CD1c-positive myeloid dendritic cell (primary cell): ENCODE data around the gene ELAC2.
"Not testable (repeated sequence)": the region's sequence is repeated elsewhere in the genome, so short reads cannot be mapped to it uniquely, and the experiment has no call there.

Experiments used
- DNase-seq: peaks from one replicate; pipeline ENCODE4 v3.0.0-alpha.2; 2016; ENCODE audit errors: extremely low spot score

Gene ELAC2

DNA sequence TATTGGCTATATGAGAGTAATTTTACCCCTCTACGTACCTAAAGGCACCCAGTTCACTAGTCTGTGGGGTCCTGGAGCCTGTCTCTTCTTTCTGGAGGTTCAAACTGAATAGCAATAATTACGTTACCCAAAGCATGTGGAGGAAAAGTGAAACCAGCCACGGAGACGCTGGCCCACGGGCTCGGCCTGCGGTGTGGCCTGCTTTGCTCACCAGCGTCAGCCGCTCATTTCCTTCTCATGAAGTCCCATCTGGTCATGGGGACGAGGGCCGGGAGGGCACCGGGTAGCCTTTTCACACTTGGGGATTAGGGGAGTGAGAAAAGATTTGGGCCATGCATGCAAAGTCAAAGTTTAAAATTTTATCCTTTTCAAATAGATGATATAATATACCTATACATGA is 26.9 kb downstream of the ELAC2 start:
- no peak for DNase-seq

DNA sequence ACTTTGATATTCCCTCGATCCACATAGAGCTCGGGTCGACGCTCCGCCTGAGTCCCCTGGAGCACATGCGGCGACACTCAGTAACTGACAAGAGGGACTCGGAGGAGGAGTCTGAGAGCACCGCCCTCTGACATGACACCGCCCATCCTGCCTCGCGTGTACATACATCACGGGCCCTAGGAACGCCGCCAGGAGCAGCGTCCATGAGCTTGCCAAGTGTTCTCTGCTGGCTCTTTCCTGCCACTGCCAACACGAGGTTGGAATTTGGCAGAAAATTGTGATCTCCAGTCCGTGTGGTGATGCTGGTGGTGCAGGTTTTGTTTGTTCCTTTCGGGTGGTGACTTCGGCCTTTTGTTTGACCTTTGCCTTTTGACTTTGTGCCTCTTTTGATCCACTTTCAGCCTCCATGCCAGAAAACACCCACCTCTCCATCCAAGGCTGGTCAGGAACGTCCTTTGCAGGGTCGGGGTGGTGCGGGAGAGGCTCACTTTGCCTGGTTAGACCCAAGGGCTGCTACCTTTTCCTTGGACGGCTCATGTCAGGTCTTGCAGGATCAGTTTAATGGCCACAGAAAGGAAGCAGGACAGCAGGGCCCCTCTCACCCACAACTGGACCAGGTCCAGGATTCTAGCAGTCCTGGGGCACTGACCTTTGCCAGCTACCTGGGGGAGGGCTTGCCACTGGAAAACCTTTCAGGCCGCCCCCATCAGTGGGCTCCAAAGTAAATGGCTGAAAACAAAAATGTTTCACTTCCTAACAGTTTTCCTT is 27.6 kb downstream of the ELAC2 start:
- no peak for DNase-seq

DNA sequence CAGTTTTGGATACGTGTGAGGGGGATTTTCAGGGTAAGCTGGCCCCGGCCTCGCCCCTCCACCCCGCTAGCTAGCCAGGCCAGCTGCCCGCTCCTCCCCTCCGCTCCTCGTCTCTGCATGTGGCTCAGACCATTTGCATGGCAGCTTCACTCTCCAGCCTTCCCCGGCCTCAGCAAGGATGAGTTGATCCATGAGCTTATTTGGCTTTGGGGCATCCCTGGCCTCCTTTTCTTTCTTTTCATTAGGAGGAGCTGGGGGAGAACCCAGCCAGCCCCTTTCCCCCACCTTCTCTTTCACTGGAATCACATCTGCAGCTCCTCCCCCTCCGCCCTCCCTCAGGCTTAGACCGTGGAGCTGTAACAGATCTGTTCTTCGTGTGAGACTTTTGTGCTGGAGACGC is 30.7 kb downstream of the ELAC2 start:
- DNase-seq: no peak

- DNase-seq: no peak
These were observed 32.2 kb downstream of the ELAC2 start for GRCh38 chr17:12985431-12986293.

DNA sequence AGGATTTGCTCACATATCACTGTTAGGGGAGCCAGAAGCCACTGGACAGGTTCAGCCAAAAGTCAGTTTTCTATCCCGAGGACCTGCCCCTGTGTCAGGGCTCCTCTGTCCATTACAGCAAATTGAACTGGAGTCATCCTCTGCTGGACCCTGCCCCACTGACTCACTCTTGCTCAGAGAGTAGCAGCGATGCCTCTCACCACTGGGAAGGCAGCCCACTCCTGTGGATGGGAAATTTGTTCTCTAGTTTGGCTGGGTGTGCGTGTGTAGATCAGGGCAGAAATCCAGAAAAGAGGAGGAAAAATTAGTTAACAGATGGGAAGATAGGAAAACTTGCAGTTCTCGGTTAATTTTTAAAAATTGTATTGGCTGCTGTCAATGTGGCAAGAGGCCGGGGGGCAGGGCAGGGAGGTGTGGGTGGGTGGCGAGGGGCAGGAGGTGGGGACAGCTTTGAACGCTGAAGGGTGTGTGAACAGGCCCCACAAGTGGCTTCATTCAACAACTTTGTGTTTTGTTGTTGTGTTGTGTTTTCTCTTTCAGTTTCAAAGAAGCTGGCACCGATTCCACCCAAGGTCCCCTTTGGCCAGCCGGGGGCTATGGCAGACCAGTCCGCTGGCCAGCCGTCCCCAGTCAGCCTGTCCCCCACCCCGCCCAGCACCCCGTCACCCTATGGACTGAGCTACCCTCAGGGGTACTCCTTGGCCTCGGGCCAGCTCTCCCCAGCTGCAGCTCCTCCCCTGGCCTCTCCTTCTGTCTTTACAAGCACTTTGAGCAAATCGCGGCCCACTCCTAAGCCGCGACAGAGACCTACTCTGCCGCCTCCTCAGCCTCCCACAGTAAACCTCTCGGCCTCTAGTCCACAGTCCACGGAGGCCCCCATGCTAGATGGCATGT is 33.6 kb downstream of the ELAC2 start:
- DNase-seq: no peak

DNA sequence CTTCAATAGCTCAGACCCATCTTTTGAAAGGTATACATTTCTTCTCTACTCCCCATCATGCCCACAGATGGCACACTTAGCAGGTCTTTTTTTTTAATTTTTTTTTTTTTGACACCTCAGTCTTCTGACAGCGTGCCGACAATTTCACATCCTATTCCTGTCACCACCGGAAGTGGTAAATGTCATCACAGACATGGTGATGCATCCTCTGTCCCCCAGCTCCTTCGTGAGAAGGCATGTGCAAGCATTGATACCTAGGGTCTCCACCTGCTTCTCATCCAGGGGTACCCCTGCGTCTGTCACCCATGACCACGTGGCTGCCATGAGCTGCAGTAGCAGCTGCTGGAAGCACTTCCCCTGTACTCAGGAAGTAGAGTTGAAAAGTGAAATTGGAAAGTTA is 35.6 kb downstream of the ELAC2 start:
- no peak for DNase-seq

GRCh38 chr17:12979826-12980500 is 37.9 kb downstream of the ELAC2 start:
- no peak for DNase-seq

- DNase-seq: no peak
These were observed 38.6 kb downstream of the ELAC2 start for GRCh38 chr17:12979246-12979645.

- not testable (repeated sequence) for DNase-seq
These were observed 39.0 kb downstream of the ELAC2 start for GRCh38 chr17:12978787-12979186.

DNA sequence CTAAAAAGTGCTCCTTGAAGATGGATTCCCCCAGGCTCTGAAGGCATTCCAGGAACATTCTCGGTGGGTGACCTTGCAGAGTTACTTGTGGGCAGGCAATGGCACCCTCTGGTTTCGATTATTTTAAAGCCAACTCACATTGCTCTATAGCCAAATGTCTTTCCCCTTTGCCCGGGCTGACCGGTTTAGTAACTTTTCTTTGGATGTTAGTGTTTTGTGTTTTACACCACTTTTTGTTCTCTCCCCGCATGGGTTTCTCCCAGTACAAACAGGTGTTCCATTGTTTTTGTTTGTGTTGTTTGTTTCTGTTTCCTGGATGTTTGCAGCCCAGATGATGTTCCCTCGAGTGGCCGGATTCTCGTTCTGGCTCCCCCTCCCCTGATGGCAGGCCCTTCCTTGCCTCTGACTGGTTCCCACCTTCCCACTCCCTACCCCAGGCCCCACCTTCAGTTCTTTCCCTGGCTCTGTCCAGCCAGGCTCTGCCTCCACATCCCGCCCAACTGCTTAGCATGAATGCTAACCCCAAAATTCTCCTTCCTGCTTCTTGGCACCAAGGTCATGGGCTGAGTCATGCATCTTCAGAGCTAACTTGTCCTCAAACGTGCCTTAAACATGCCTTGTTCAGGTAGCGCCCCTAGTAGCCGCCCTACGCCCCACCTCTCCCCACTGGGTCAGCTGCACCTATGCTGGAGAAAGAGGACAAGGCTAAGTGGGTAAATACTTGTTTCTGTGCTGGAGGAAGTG is 40.6 kb downstream of the ELAC2 start:
- DNase-seq: no peak

- no peak for DNase-seq
These were observed 43.8 kb downstream of the ELAC2 start for GRCh38 chr17:12974005-12974531.

GRCh38 chr17:12973496-12974004 is 44.3 kb downstream of the ELAC2 start:
- no peak for DNase-seq

- no peak for DNase-seq
These were observed 49.9 kb downstream of the ELAC2 start for GRCh38 chr17:12967962-12968361.

DNA sequence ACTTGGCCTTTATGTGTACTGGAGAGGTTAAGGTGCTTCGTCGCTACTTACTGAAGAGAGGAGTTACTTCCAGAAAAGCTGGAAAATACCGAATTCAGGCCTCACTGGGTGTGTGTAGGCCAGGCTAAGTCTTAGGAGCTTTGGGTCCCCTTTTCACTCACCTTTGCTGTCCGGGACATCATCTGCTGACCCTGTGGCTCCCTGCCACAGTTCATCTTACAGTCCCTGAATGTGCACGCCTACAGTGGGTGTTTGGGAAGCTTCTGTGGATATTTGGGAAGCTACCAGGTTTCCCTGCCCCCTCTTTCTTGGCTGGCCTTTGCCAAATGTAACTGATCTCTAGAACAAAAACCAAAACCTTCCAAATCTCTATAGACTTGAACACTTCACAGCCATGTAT is 51.4 kb downstream of the ELAC2 start:
- no peak for DNase-seq

GRCh38 chr17:12965988-12966387 is 51.8 kb downstream of the ELAC2 start:
- DNase-seq: no peak

- DNase-seq: no peak
These were observed 53.0 kb downstream of the ELAC2 start for GRCh38 chr17:12964840-12965239.

GRCh38 chr17:12964162-12964561 is 53.7 kb downstream of the ELAC2 start:
- DNase-seq: no peak

- no peak for DNase-seq
These were observed 54.3 kb downstream of the ELAC2 start for GRCh38 chr17:12963505-12963904.

GRCh38 chr17:12961655-12962054 is 56.2 kb downstream of the ELAC2 start:
- no peak for DNase-seq

- DNase-seq: no peak
These were observed 58.4 kb downstream of the ELAC2 start for GRCh38 chr17:12959441-12959840.
